OCI-LY1 (cell line): ENCODE measurements around the gene CUX1.

Experiments used
- CTCF ChIP-seq: fragments of 200-600 bp; sonication (generic), shearing (Covaris generic); IDR thresholded peaks from 2 replicates; pipeline ENCODE4 v1.5.1; 2017; ENCODE audit warnings: mild to moderate bottlenecking, antibody characterized with exemption, low read length, moderate library complexity, mixed read lengths
- EZH2 ChIP-seq: fragments of 200-600 bp; sonication (generic), shearing (Covaris generic); IDR thresholded peaks from 2 replicates; pipeline ENCODE4 v1.8.0; 2017; ENCODE audit warnings: borderline replicate concordance, mixed run types, mild to moderate bottlenecking, antibody characterized with exemption, low read length, moderate library complexity, mixed read lengths

GRCh38 chr7:102279537-102280400 lies 462.3 kb downstream of the CUX1 start:
- TF ChIP-seq CTCF = peak; percentile 99
- no peak for TF ChIP-seq EZH2
